PC-9 (cell line): Measurements from ENCODE around the gene F12. TPM values are rescaled to one million over a fixed set of nuclear protein-coding genes. Genes with fewer than 3 reads are reported as not detected.

Experiments
- BruUV-seq: library from RNA; stranded (reverse); fragments of 400-500 nt; replicated peaks from 2 replicates; lab custom pipeline; 2021; lab: Mats Ljungman, UMichigan
- CTCF ChIA-PET: fragments of 300-600 bp; sonication (Branson Sonifier 250); formaldehyde crosslinking; loops from one replicate; lab custom pipeline; 2022; ENCODE audit warnings: antibody characterized with exemption; lab: Charles Lee
- POLR2A ChIA-PET: fragments of 300-600 bp; sonication (Branson Sonifier 250); formaldehyde crosslinking; loops from one replicate; lab custom pipeline; 2022; ENCODE audit warnings: antibody characterized with exemption; ENCODE audit not compliant: unreplicated experiment; lab: Charles Lee
- DNase-seq, 2 experiments: peaks; one replicate each; pipeline versions ENCODE4 v3.0.0 to v3.0.0-alpha.2; 2015 to 2022; ENCODE audit warnings: mixed read lengths in 1 of 2
- H2AFZ ChIP-seq: fragments of 200-600 bp; sonication (generic); 2 replicates; pipeline ENCODE4 v1.8.1; 2017; ENCODE audit warnings: antibody characterized with exemption
- H3F3A ChIP-seq: fragments of 200-600 bp; sonication (generic); 2 replicates; pipeline ENCODE4 v1.8.1; 2017; ENCODE audit warnings: antibody characterized with exemption, mild to moderate bottlenecking, low read depth; ENCODE audit not compliant: insufficient read depth
- H3K27ac ChIP-seq: fragments of 200-600 bp; sonication (generic); 2 replicates; pipeline ENCODE4 v1.6.1; 2016; ENCODE audit warnings: mixed run types
- H3K27me3 ChIP-seq: fragments of 200-600 bp; sonication (generic); 2 replicates; pipeline ENCODE4 v1.6.1; 2016; ENCODE audit warnings: low read depth, mixed run types; ENCODE audit not compliant: insufficient read depth
- H3K36me3 ChIP-seq: fragments of 200-600 bp; sonication (generic); 2 replicates; pipeline ENCODE4 v1.6.1; 2016; ENCODE audit warnings: low read depth, mixed run types
- H3K4me1 ChIP-seq: fragments of 200-600 bp; sonication (generic); replicated peaks from 2 replicates; pipeline ENCODE4 v1.6.1; 2016; ENCODE audit warnings: mixed run types; ENCODE audit not compliant: insufficient read depth
- H3K4me2 ChIP-seq: fragments of 200-600 bp; sonication (generic); 2 replicates; pipeline ENCODE4 v1.6.1; 2017; ENCODE audit warnings: mixed run types
- H3K4me3 ChIP-seq: fragments of 200-600 bp; sonication (generic); 2 replicates; pipeline ENCODE4 v1.6.1; 2016; ENCODE audit warnings: mixed run types
- H3K79me2 ChIP-seq: fragments of 200-600 bp; sonication (generic); 2 replicates; pipeline ENCODE4 v1.6.1; 2017; ENCODE audit warnings: low read depth, mixed run types
- H3K9me2 ChIP-seq: fragments of 200-600 bp; sonication (generic); 2 replicates; pipeline ENCODE4 v1.8.1; 2017; ENCODE audit warnings: mild to moderate bottlenecking; ENCODE audit not compliant: insufficient read depth
- H3K9me3 ChIP-seq: fragments of 200-600 bp; sonication (generic); 2 replicates; pipeline ENCODE4 v1.8.1; 2016; ENCODE audit warnings: low read depth; ENCODE audit not compliant: insufficient read depth
- H4K20me1 ChIP-seq: fragments of 200-600 bp; sonication (generic); 2 replicates; pipeline ENCODE4 v1.8.1; 2017; ENCODE audit not compliant: insufficient read depth
- CTCF ChIP-seq: fragments of 200-600 bp; sonication (generic); conservative IDR thresholded peaks from 2 replicates; pipeline ENCODE4 v1.6.1; 2017; ENCODE audit warnings: mixed run types, antibody characterized with exemption, mild to moderate bottlenecking, moderate library complexity
- EZH2 ChIP-seq: fragments of 200-600 bp; sonication (generic); IDR thresholded peaks from 2 replicates; pipeline ENCODE4 v1.8.0; 2017; ENCODE audit warnings: antibody characterized with exemption, low read depth
- intact Hi-C: fragments of 100-400 bp; cut with micrococcal nuclease; formaldehyde crosslinking; loops from one replicate; pipeline ENCODE4 v1.10.0; 2022; ENCODE audit not compliant: unreplicated experiment
- total RNA-seq: library from RNA; stranded (reverse); gene quantifications from 2 replicates; pipeline ENCODE4 v1.2.3, GENCODE V29; 2021

The F12 gene
- total RNA-seq, 1 experiment from 2014 or later, result 14.5 TPM

GRCh38 chr5:177433658-177434217, 24.4 kb upstream of the F12 start:
- TF ChIP-seq EZH2 (no peak), CTCF (no peak)
- H3K27me3 ChIP-seq, result no peaks in the 10 kb centered on the region
- H3K4me1 ChIP-seq, result no peaks in the 10 kb centered on the region
- no peak overlapping the region for H3K4me2 ChIP-seq
- no peak overlapping the region for H3K4me3 ChIP-seq
- peaks cover 14% of the 10 kb centered on the region for H3K79me2 ChIP-seq
- H4K20me1 ChIP-seq, result peaks cover 16% of the 10 kb centered on the region
- H3F3A ChIP-seq, result peaks cover 30% of the 10 kb centered on the region; the same call in 1 of the 2 replicates
- H3K27ac ChIP-seq, result no peak overlapping the region
- ChIA-PET POLR2A (interaction anchor here (0.6 kb wide), 1 partner anchor 47 kb away, joined by 4 read pairs; no protein-coding TSS in a partner anchor), CTCF (no interaction called here)
- intact Hi-C loops, result no loop called here
- BruUV-seq, result no TSS peak
- no peaks in the 10 kb centered on the region for H3K9me3 ChIP-seq
- H3K9me2 ChIP-seq, result no peaks in the 10 kb centered on the region
- no peaks in the 10 kb centered on the region for H3K36me3 ChIP-seq
- no peak for DNase-seq
- H2AFZ ChIP-seq, result no peak overlapping the region

GRCh38 chr5:177432839-177433657, 23.7 kb upstream of the F12 start:
- H2AFZ ChIP-seq, result no peak overlapping the region
- H3K27ac ChIP-seq, result no peak overlapping the region
- intact Hi-C loops, result no loop called here
- no peaks in the 10 kb centered on the region for H3K9me3 ChIP-seq
- ChIA-PET POLR2A (interaction anchor here (0.6 kb wide), 1 partner anchor 46 kb away, joined by 4 read pairs; no protein-coding TSS in a partner anchor), CTCF (no interaction called here)
- H3K4me1 ChIP-seq, result peaks cover 4% of the 10 kb centered on the region
- H3K79me2 ChIP-seq, result peaks cover 21% of the 10 kb centered on the region
- peaks cover 25% of the 10 kb centered on the region; the same call in 1 of the 2 replicates for H3F3A ChIP-seq
- no peak for DNase-seq
- no peak for TF ChIP-seq CTCF
- no peak for TF ChIP-seq EZH2
- peaks cover 21% of the 10 kb centered on the region for H4K20me1 ChIP-seq
- no peak overlapping the region for H3K4me2 ChIP-seq
- H3K4me3 ChIP-seq, result no peak overlapping the region
- no peaks in the 10 kb centered on the region for H3K27me3 ChIP-seq
- no TSS peak for BruUV-seq
- H3K36me3 ChIP-seq, result no peaks in the 10 kb centered on the region
- H3K9me2 ChIP-seq, result no peaks in the 10 kb centered on the region

GRCh38 chr5:177432143-177432838, 22.9 kb upstream of the F12 start:
- H3K4me3 ChIP-seq, result no peak overlapping the region
- TF ChIP-seq EZH2 (no peak), CTCF (no peak)
- BruUV-seq, result no TSS peak
- H3K9me2 ChIP-seq, result no peaks in the 10 kb centered on the region
- no peak for DNase-seq
- no peaks in the 10 kb centered on the region for H3K36me3 ChIP-seq
- H3K4me2 ChIP-seq, result no peak overlapping the region
- no peaks in the 10 kb centered on the region for H3K27me3 ChIP-seq
- intact Hi-C loops, result no loop called here
- ChIA-PET POLR2A (no interaction called here), CTCF (interaction anchor here (0.8 kb wide), 1 partner anchor 29 kb away, joined by 7 read pairs; no protein-coding TSS in a partner anchor)
- no peaks in the 10 kb centered on the region for H3K9me3 ChIP-seq
- peaks cover 24% of the 10 kb centered on the region for H4K20me1 ChIP-seq
- no peak overlapping the region for H3K27ac ChIP-seq
- H3F3A ChIP-seq, result peaks cover 17% of the 10 kb centered on the region; the same call in 1 of the 2 replicates
- H2AFZ ChIP-seq, result no peak overlapping the region
- peaks cover 12% of the 10 kb centered on the region for H3K4me1 ChIP-seq
- H3K79me2 ChIP-seq, result peaks cover 29% of the 10 kb centered on the region
